NB4 (cell line): ENCODE data around the gene CHRM4.

Experiments
- MYC ChIP-seq: IDR thresholded peaks from 2 replicates; pipeline ENCODE4 v1.6.1; 2011; ENCODE audit warnings: low read depth, low read length
- POLR2A ChIP-seq: IDR thresholded peaks from 2 replicates; pipeline ENCODE4 v1.6.1; 2011; ENCODE audit warnings: mild to moderate bottlenecking; ENCODE audit not compliant: insufficient read length; ENCODE audit errors: extremely low read depth
- TF ChIP-seq, protein P1 (sequence below): IDR thresholded peaks from one replicate; pipeline ENCODE4 v1.5.1; 2012; ENCODE audit warnings: low read depth, low read length
- TF ChIP-seq, protein P2 (sequence below): IDR thresholded peaks from 2 replicates; pipeline ENCODE4 v1.6.1; 2011; ENCODE audit warnings: low read depth, low read length

DNA sequence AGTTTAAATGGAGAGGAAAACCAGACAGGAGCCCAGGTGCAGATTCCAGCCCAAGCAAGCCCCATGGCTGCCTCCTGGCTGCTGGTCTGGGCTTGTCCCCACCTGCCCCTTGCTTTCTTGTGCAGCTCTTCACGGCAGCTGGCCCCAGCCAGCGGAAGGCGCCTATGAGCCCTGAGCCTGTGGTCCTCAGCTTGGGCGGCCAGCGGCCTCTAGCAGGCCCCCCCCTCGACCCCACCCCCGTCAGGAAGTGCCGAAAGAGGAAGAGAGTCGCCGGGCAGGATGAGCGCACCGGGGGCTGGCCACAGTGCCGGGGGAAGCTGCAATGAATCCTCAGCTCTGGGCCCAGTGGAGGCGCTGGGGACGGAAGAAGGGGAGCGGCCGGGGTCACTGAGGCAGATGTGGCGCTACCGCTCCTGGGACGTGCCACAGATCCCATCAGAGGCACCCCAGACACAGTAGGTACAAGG lies 46.4 kb downstream of the CHRM4 start:
- TF ChIP-seq, protein P1, sequence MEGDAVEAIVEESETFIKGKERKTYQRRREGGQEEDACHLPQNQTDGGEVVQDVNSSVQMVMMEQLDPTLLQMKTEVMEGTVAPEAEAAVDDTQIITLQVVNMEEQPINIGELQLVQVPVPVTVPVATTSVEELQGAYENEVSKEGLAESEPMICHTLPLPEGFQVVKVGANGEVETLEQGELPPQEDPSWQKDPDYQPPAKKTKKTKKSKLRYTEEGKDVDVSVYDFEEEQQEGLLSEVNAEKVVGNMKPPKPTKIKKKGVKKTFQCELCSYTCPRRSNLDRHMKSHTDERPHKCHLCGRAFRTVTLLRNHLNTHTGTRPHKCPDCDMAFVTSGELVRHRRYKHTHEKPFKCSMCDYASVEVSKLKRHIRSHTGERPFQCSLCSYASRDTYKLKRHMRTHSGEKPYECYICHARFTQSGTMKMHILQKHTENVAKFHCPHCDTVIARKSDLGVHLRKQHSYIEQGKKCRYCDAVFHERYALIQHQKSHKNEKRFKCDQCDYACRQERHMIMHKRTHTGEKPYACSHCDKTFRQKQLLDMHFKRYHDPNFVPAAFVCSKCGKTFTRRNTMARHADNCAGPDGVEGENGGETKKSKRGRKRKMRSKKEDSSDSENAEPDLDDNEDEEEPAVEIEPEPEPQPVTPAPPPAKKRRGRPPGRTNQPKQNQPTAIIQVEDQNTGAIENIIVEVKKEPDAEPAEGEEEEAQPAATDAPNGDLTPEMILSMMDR: no peak
- TF ChIP-seq, protein P2, sequence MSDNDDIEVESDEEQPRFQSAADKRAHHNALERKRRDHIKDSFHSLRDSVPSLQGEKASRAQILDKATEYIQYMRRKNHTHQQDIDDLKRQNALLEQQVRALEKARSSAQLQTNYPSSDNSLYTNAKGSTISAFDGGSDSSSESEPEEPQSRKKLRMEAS: no peak
- TF ChIP-seq POLR2A (no peak), MYC (peak; percentile 42; the same call in 1 of the 2 replicates)
